Adrenal gland (tissue), 12 donors: ENCODE results near the gene RNU5B-1. TPM values are rescaled to one million over a fixed set of nuclear protein-coding genes. Genes with fewer than 3 reads are reported as not detected.

Experiments
- DNase-seq, 7 donors: peaks; one replicate each; pipeline ENCODE4 v3.0.0-alpha.2; 2019 to 2020
- H3K27ac ChIP-seq, 5 donors: fragments of 200-600 bp; sonication (generic) in 4 of 5; 1 replicate in 3 of 5; 2 replicates in 2 of 5; pipeline versions ENCODE4 v1.5.1 to v1.8.0; 2016 to 2020; ENCODE audit warnings: mild to moderate bottlenecking in 1 of 5
- H3K27me3 ChIP-seq: fragments of 200-600 bp; 2 replicates; pipeline ENCODE4 v1.8.0; 2021
- H3K36me3 ChIP-seq, 2 donors: fragments of 200-600 bp; replicated peaks in 1 of 2; 1 replicate in 1 of 2; 2 replicates in 1 of 2; pipeline versions ENCODE4 v1.5.1 to v1.8.0; 2018 to 2022
- H3K4me1 ChIP-seq, 2 donors: fragments of 200-600 bp; replicated peaks in 1 of 2; 1 replicate in 1 of 2; 2 replicates in 1 of 2; pipeline versions ENCODE4 v1.5.1 to v1.8.0; 2018 to 2021
- H3K4me3 ChIP-seq, 4 donors: fragments of 200-600 bp; sonication (generic) in 3 of 4; one replicate each; pipeline ENCODE4 v1.5.1; 2016 to 2018
- H3K9me3 ChIP-seq, 3 donors: fragments of 200-600 bp; sonication (generic) in 1 of 3; replicated peaks in 1 of 3; 1 replicate in 2 of 3; 2 replicates in 1 of 3; pipeline versions ENCODE4 v1.5.1 to v1.8.0; 2016 to 2021
- CTCF ChIP-seq, 6 experiments: fragments of 450-650 bp in 4 of 6; fragments of 200-600 bp in 2 of 6; sonication (generic) in 1 of 6; IDR thresholded peaks; 1 replicate in 5 of 6; 2 replicates in 1 of 6; pipeline versions ENCODE4 v1.5.1 to v1.8.0; 2016 to 2021; ENCODE audit warnings: antibody characterized with exemption in 6 of 6, mild to moderate bottlenecking in 2 of 6, moderate library complexity in 1 of 6
- POLR2A ChIP-seq, 2 donors: fragments of 450-650 bp; IDR thresholded peaks; one replicate each; pipeline ENCODE4 v1.6.1; 2017; ENCODE audit warnings: antibody characterized with exemption in 2 of 2, mild to moderate bottlenecking in 2 of 2, moderate library complexity in 1 of 2
- WGBS, 4 donors: extraction: QIAGEN DNeasy Blood & Tissue Kit in 2 of 4; methylation state at CpG; one replicate each; pipeline versions ENCODE4 v1.1.5 to v1.1.7; 2013 to 2017; 5-methylcytosine and 5-hydroxymethylcytosine counted together
- intact Hi-C, 2 donors: fragments of 100-400 bp; cut with DNase I; formaldehyde crosslinking; loops; one replicate each; pipeline versions ENCODE4 v1.14.1 to v1.15.0; 2022 to 2023
- polyA plus RNA-seq, 3 donors: library from polyadenylated mRNA; stranded (reverse); fragments of 200-250 nt in 2 of 3; fragments of 350-450 nt in 1 of 3; fragmentation: Illumina TruSeq in 1 of 3; extraction: RNeasy Lipid Tissue Mini Kit (QIAGEN cat#74804) in 1 of 3; gene quantifications; one replicate each; pipeline ENCODE4 v1.2.3, GENCODE V29; 2013 to 2014
- total RNA-seq, 9 donors: library from RNA; depleted of rRNA in 4 of 9; stranded (reverse); fragments of >200 nt in 4 of 9; fragments of 120-200 nt in 1 of 9; fragmentation: NEBNext Ultra II Directional in 1 of 9; extraction: Animal tissue kit (Norgen Biotek cat#: 25700) in 1 of 9; gene quantifications; one replicate each; pipeline versions ENCODE4 v1.1.0 to v1.2.4, GENCODE V29; 2013 to 2023
- donor health status: healthy with polysubstance abuse.
- donor health status: Bipolar disorder and iron deficiency.
- donor health status: DM: yes; HTN: yes; CAD: no.
- donor health status: DM: no; HTN: no; CAD: no.
- donor health status: DM: no; HTN: no; CAD: no.
- donor health status: DM: yes; HTN: yes; CAD: no.

Gene RNU5B-1
- total and polyA plus RNA-seq, 12 donors, result 27.3 to 1,349 (median 29.8) TPM; not detected in 9

- no peak for DNase-seq
- Histone ChIP-seq H3K4me3 (peak overlapping the region in 3 of 4 donors; percentile 13 to 71 (median 67)), H3K27ac (peak overlapping the region in 4 of 5 donors; percentile 40 to 94 (median 90)), H3K9me3 (no peaks in the 10 kb centered on the region), H3K4me1 (peaks cover 8 to 14% of the 10 kb centered on the region in 2 donors), H3K36me3 (no peaks in the 10 kb centered on the region), H3K27me3 (no peaks in the 10 kb centered on the region)
- TF ChIP-seq POLR2A (IDR thresholded peaks at IDR 0.05) (no peak), CTCF (IDR thresholded peaks at IDR 0.05) (no peak)
- intact Hi-C loops, result no loop called here
- 73 to 91% (median 79%) methylated on average over 8 to 10 of the region's 10 CpGs for WGBS, 4 donors
Measured at GRCh38 chr15:65285291-65286068, 19.0 kb upstream of the RNU5B-1 start.

DNA sequence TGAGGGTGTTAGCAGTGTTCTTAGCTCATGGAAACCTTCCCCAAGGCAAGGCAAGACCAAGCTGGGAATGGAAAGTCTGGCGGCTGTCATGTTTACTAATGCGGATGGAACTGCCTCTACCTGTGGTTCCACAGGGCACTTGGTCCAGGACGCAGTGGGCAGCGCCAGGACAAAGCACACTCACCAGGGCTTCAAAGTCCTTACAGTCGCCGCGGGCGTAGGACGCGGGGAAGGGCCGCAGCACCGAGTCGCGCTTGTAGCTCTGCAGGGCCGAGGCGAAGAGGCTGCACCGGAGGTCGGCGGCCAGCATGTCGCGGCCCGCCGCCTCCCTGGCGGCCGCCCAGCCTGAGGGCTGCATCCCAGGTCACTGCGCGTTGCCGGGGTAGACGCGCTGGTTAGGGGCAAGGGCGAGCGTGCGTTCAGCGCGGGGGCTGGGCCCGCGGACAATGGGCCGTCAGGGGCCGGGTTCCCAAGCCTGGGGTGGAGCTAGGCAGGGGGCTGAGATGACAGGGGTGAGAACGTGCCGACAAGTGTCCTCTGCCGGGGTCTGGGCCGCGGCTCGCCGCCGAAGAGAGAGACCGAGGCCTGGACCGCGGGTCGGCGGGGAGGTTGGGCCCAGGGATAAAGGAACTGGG, 18.3 kb upstream of the RNU5B-1 start:
- Histone ChIP-seq H3K27ac (peak overlapping the region; percentile 40 to 94 (median 89)), H3K4me3 (peak overlapping the region in 3 of 4 donors; percentile 13 to 71 (median 67)), H3K36me3 (no peaks in the 10 kb centered on the region), H3K27me3 (no peaks in the 10 kb centered on the region), H3K9me3 (no peaks in the 10 kb centered on the region), H3K4me1 (peaks cover 8 to 14% of the 10 kb centered on the region in 2 donors)
- TF ChIP-seq POLR2A (IDR thresholded peaks at IDR 0.05) (no peak), CTCF (IDR thresholded peaks at IDR 0.05) (no peak)
- peak in 4 of 7 donors; percentile 51 to 67 (median 54) for DNase-seq
- whole genome bisulfite sequencing, 4 donors, result 0 to 1% (median 0%) methylated on average over 2 to 52 of the region's 52 CpGs
- intact Hi-C loops, result no loop called here

DNA sequence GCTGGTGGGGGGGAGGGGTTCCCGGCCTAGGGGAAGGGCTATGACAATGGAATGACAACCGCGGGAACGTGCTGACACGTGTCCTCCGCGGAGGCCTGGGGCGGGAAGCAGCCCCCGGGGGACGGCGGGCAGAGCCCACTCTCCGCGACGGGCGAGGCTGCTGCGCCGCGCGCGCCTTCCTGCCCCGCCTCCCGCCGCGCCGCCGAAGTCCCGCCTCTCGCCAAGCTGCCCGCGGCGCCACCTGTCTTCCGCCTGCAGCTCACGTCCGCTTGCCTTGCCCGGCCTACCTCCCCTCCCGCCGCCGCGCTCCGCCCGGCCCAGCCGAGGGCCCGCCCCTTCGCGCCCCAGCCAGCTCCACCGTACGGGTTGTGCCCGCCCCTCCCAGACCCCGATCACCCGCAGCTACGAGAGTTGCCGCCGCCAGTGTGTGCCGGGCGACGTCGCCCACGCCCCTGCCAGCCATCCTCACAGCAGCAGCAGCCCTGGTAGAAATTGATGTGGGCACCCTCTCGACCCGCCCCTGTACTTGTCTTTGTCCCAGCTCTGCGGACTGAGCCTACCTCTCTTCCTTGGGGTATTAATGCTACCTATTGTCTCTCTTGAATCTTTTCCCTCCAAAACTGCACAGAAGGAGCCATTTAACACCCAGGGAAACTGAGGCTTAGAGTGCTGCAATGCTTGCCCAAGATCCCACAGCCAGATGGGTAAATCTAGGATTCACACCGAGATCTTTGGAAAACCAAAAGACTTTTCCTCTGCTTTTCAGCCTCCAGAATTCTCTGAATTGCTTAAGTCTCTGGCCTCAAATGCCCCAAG, 17.6 kb upstream of the RNU5B-1 start, which contains the start of gene PARP16:
Gene PARP16 (minus strand): TSS at position 180 of the 816 bp plus-strand sequence. CDS start 457 bp downstream, outside the sequence.
- 2 to 8% (median 4%) methylated on average over 14 to 62 of the region's 62 CpGs for WGBS, 4 donors
- TF ChIP-seq CTCF (IDR thresholded peaks at IDR 0.05) (peak in 4 of 6 experiments; percentile 26 to 74 (median 60)), POLR2A (IDR thresholded peaks at IDR 0.05) (peak; percentile 69 to 86)
- intact Hi-C loops, result no loop called here
- H3K9me3 ChIP-seq, result no peaks in the 10 kb centered on the region
- H3K4me1 ChIP-seq, result peaks cover 8 to 14% of the 10 kb centered on the region in 2 donors
- no peaks in the 10 kb centered on the region for H3K36me3 ChIP-seq
- DNase-seq, result peak; percentile 87 to 94 (median 92)
- no peaks in the 10 kb centered on the region for H3K27me3 ChIP-seq
- H3K27ac ChIP-seq, result peak within 1 kb of the TSS; percentile 40 to 94 (median 89)
- peak within 1 kb of the TSS in 3 of 4 donors; percentile 13 to 71 (median 67) for H3K4me3 ChIP-seq
